Thyroid gland (tissue), 4 donors: Measurements from ENCODE around the gene TM4SF1.

ENCODE experiments used
- POLR2A ChIP-seq, 2 donors: fragments of 450-650 bp; IDR thresholded peaks; one replicate each; pipeline ENCODE4 v1.6.1; 2017; ENCODE audit warnings: antibody characterized with exemption in 2 of 2, mild to moderate bottlenecking in 2 of 2, moderate library complexity in 1 of 2
- TF ChIP-seq, protein P1 (sequence below), 6 experiments: fragments of 200-600 bp in 3 of 6; fragments of 450-650 bp in 3 of 6; sonication (generic) in 3 of 6; IDR thresholded peaks; one replicate each; pipeline ENCODE4 v1.5.1; 2016 to 2019; ENCODE audit warnings: antibody characterized with exemption in 6 of 6, mild to moderate bottlenecking in 2 of 6, inconsistent platforms in 1 of 6, moderate library complexity in 1 of 6

GRCh38 chr3:149426325-149426724, 48.9 kb upstream of the TM4SF1 start:
- TF ChIP-seq, protein P1, sequence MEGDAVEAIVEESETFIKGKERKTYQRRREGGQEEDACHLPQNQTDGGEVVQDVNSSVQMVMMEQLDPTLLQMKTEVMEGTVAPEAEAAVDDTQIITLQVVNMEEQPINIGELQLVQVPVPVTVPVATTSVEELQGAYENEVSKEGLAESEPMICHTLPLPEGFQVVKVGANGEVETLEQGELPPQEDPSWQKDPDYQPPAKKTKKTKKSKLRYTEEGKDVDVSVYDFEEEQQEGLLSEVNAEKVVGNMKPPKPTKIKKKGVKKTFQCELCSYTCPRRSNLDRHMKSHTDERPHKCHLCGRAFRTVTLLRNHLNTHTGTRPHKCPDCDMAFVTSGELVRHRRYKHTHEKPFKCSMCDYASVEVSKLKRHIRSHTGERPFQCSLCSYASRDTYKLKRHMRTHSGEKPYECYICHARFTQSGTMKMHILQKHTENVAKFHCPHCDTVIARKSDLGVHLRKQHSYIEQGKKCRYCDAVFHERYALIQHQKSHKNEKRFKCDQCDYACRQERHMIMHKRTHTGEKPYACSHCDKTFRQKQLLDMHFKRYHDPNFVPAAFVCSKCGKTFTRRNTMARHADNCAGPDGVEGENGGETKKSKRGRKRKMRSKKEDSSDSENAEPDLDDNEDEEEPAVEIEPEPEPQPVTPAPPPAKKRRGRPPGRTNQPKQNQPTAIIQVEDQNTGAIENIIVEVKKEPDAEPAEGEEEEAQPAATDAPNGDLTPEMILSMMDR (IDR thresholded peaks at IDR 0.05) = no peak
- TF ChIP-seq POLR2A (IDR thresholded peaks at IDR 0.05) = no peak
